Body of pancreas (tissue), 4 donors: ENCODE results near the gene DNAJB8.

Experiments used
- POLR2A ChIP-seq, 3 donors: fragments of 450-650 bp; IDR thresholded peaks; one replicate each; pipeline ENCODE4 v1.6.1; 2016; ENCODE audit warnings: antibody characterized with exemption in 3 of 3, mild to moderate bottlenecking in 2 of 3
- TF ChIP-seq, protein P1 (sequence below), 7 experiments: fragments of 450-650 bp in 4 of 7; fragments of 200-600 bp in 3 of 7; sonication (generic) in 3 of 7; IDR thresholded peaks; one replicate each; pipeline ENCODE4 v1.5.1; 2016 to 2019; ENCODE audit warnings: antibody characterized with exemption in 7 of 7

DNA sequence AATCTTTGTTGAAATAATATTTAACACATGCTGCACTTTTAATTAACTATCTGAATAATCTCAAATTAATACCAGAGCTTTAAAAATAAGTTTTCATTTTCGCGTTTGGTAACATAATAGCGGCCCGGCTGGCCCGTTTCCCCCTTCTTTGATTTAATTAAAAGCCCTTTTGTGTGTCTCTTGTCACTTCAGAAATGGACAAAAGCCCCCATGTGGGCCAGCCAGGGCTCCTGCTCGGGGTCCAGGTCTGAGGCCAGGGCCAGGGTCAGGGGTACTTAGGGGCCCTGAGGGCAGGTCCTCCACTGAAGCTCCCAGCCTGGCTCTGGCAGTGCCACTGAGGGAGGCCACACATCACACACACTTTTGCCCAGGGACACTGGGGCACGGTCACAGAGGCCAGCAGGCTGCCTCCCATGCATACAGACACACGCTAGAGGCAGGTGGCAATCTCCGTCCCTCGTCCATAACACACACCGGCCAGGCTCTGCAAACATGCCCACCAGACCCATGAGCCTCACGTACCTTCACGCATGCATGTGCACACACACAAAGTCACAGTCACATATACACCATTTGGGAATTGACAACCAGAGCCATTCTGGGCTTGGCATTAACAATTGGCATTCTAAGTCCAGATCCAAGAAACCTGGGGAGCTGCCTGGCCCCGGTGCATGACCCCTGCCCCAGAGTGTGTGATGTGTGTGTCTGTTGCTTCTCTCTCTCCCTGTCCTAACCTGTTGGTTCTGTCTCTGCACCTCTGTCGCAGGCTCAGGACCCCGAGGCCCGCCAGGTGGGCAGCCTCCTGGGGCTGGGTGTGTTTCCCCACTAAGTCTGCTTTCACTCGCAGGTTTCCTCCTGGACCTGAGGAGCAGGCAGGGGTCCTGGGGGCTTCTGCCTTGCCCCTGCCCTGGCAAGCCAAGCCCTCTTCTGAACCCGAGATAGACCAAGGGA is 38.5 kb downstream of the DNAJB8 start:
- TF ChIP-seq POLR2A (IDR thresholded peaks at IDR 0.05), result no peak
- TF ChIP-seq, protein P1, sequence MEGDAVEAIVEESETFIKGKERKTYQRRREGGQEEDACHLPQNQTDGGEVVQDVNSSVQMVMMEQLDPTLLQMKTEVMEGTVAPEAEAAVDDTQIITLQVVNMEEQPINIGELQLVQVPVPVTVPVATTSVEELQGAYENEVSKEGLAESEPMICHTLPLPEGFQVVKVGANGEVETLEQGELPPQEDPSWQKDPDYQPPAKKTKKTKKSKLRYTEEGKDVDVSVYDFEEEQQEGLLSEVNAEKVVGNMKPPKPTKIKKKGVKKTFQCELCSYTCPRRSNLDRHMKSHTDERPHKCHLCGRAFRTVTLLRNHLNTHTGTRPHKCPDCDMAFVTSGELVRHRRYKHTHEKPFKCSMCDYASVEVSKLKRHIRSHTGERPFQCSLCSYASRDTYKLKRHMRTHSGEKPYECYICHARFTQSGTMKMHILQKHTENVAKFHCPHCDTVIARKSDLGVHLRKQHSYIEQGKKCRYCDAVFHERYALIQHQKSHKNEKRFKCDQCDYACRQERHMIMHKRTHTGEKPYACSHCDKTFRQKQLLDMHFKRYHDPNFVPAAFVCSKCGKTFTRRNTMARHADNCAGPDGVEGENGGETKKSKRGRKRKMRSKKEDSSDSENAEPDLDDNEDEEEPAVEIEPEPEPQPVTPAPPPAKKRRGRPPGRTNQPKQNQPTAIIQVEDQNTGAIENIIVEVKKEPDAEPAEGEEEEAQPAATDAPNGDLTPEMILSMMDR (IDR thresholded peaks at IDR 0.05), result no peak
